Mucosa of descending colon (tissue), 3 donors: Measurements from ENCODE around the gene HNRNPK. TPM values are rescaled to one million over a fixed set of nuclear protein-coding genes. Genes with fewer than 3 reads are reported as not detected.

Experiments used
- ATAC-seq: fragments of 200-7000 bp; cut with Tn5 transposase; one replicate; pipeline ENCODE4 v1.9.1; 2020; ENCODE audit warnings: mild to moderate bottlenecking, moderate library complexity
- DNase-seq, 3 donors: peaks; one replicate each; pipeline ENCODE4 v3.0.0-alpha.2; 2020
- H3K36me3 ChIP-seq: fragments of 200-600 bp; one replicate; pipeline ENCODE4 v1.8.0; 2021; ENCODE audit warnings: low read depth, mild to moderate bottlenecking
- H3K4me1 ChIP-seq: fragments of 200-600 bp; one replicate; pipeline ENCODE4 v1.8.0; 2021; ENCODE audit warnings: low read depth, mild to moderate bottlenecking
- H3K4me3 ChIP-seq: fragments of 200-600 bp; one replicate; pipeline ENCODE4 v1.8.0; 2021; ENCODE audit warnings: mild to moderate bottlenecking
- H3K9me3 ChIP-seq: fragments of 200-600 bp; one replicate; pipeline ENCODE4 v1.8.0; 2021; ENCODE audit warnings: mild to moderate bottlenecking
- CTCF ChIP-seq: fragments of 200-600 bp; IDR thresholded peaks from one replicate; pipeline ENCODE4 v1.8.0; 2022; ENCODE audit warnings: antibody characterized with exemption, mild to moderate bottlenecking
- intact Hi-C, 2 donors: fragments of 100-400 bp; cut with DNase I in 1 of 2; cut with micrococcal nuclease in 1 of 2; formaldehyde crosslinking; loops; one replicate each; pipeline versions ENCODE4 v1.11.0 to v1.11.1; 2022; cut with DNase I, micrococcal nuclease
- total RNA-seq, 3 donors: library from RNA; stranded (reverse); fragmentation: NEBNext Ultra II Directional in 2 of 3; extraction: Animal tissue kit (Norgen Biotek cat#: 25700) in 2 of 3; gene quantifications; one replicate each; pipeline versions ENCODE4 v1.2.1 to v1.2.4, GENCODE V29; 2021 to 2023
- donor health status: DM: no; HTN: no; CAD: no; lungs with moderate emphysema.
- donor health status: DM: no; HTN: no; CAD: no.
- donor health status: DM: no; HTN: yes; CAD: no.

The HNRNPK gene
- total RNA-seq, 3 donors from 2014 or later: 386 to 461 (median 421) TPM

GRCh38 chr9:83937861-83938455, 42.1 kb downstream of the HNRNPK start:
- Histone ChIP-seq H3K4me1 (no peaks in the 10 kb centered on the region), H3K36me3 (no peaks in the 10 kb centered on the region), H3K9me3 (no peaks in the 10 kb centered on the region), H3K4me3 (no peak overlapping the region)
- peak in 1 of 3 donors; percentile 44 for DNase-seq
- intact Hi-C loops: loop anchor here (5.0 to 10.0 kb wide), 4 partner anchors 234 to 324 kb away; no protein-coding TSS in a partner anchor
- no peak for TF ChIP-seq CTCF
- peak; percentile 73 for ATAC-seq

GRCh38 chr9:83936523-83936922, 43.5 kb downstream of the HNRNPK start:
- ATAC-seq: no peak
- Histone ChIP-seq H3K4me1 (no peaks in the 10 kb centered on the region), H3K9me3 (no peaks in the 10 kb centered on the region), H3K36me3 (no peaks in the 10 kb centered on the region), H3K4me3 (no peak overlapping the region)
- intact Hi-C loops: loop anchor here (5.0 to 10.0 kb wide), 4 partner anchors 236 to 326 kb away; no protein-coding TSS in a partner anchor
- DNase-seq: no peak
- no peak for TF ChIP-seq CTCF

GRCh38 chr9:83935276-83935935, 44.6 kb downstream of the HNRNPK start:
- DNase-seq: no peak

GRCh38 chr9:83934569-83935275, 45.3 kb downstream of the HNRNPK start:
- no peaks in the 10 kb centered on the region for H3K4me1 ChIP-seq
- no peaks in the 10 kb centered on the region for H3K9me3 ChIP-seq
- TF ChIP-seq CTCF: no peak
- no peak for DNase-seq
- H3K4me3 ChIP-seq: no peak overlapping the region
- intact Hi-C loops: loop anchor here (5.0 to 10.0 kb wide), 4 partner anchors 238 to 328 kb away; no protein-coding TSS in a partner anchor
- no peaks in the 10 kb centered on the region for H3K36me3 ChIP-seq
- peak; percentile 86 for ATAC-seq

More at GRCh38 chr9:83935276-83935935, 44.6 kb downstream of the HNRNPK start:
- intact Hi-C loops: loop anchor here (5.0 to 10.0 kb wide), 4 partner anchors 237 to 327 kb away; no protein-coding TSS in a partner anchor
- no peaks in the 10 kb centered on the region for H3K9me3 ChIP-seq
- no peaks in the 10 kb centered on the region for H3K36me3 ChIP-seq
- no peak overlapping the region for H3K4me3 ChIP-seq
- H3K4me1 ChIP-seq: no peaks in the 10 kb centered on the region
- peak; percentile 6 for ATAC-seq
- TF ChIP-seq CTCF: no peak

GRCh38 chr9:83933790-83934189, 46.2 kb downstream of the HNRNPK start:
- ATAC-seq: no peak
- intact Hi-C loops: loop anchor here in 1 of 2 donors (10.0 kb wide), 1 partner anchor 241 kb away; no protein-coding TSS in a partner anchor
- TF ChIP-seq CTCF: no peak
- Histone ChIP-seq H3K9me3 (no peaks in the 10 kb centered on the region), H3K36me3 (no peaks in the 10 kb centered on the region), H3K4me3 (no peak overlapping the region), H3K4me1 (no peaks in the 10 kb centered on the region)
- no peak for DNase-seq
